ENCODE results near the gene HAPLN1. TPM values are rescaled to one million over a fixed set of nuclear protein-coding genes. Genes with fewer than 3 reads are reported as not detected.

Gene HAPLN1
- total and polyA plus RNA-seq, 10 of the 15 experiments (the other 5 are each of a cell fraction or from before 2014, with no cell fraction given): 0.05 to 0.21 (median 0.17) TPM; not detected in 2

- H3K9me3 ChIP-seq (replicated peaks; ENCODE audit: control insufficient read depth, insufficient read depth, low read length): no peaks in the 10 kb centered on the region
- H3K4me1 ChIP-seq (ENCODE audit: control insufficient read depth, insufficient read depth, low read length): no peaks in the 10 kb centered on the region
- SMC1A ChIA-PET (ENCODE audit: uncharacterized antibody, unreplicated experiment): no interaction called here
- RAD21 ChIA-PET (ENCODE audit: unreplicated experiment): no interaction called here
- H3K27me3 ChIP-seq (replicated peaks in 1 of 2; ENCODE audit: control insufficient read depth in 2 of 2, insufficient read depth in 2 of 2, low read length in 1 of 2): no peaks in the 10 kb centered on the region
- H3K36me3 ChIP-seq (ENCODE audit: control insufficient read depth in 2 of 2, insufficient read depth in 2 of 2, low read length in 1 of 2): no peaks in the 10 kb centered on the region
- H3K4me3 ChIP-seq: no peak overlapping the region
- in situ Hi-C loops (cut with MboI): no loop called here
- no peak overlapping the region for H3K9ac ChIP-seq (ENCODE audit: control insufficient read depth, insufficient read depth, low read length)
- no peak for DNase-seq (ENCODE audit: low read depth, low spot score)
- TF ChIP-seq CEBPB (IDR thresholded peaks at IDR 0.05; ENCODE audit: borderline replicate concordance in 1 of 2, low read depth in 2 of 2, low read length in 2 of 2) (no peak), MYB (IDR thresholded peaks at IDR 0.05; ENCODE audit: borderline replicate concordance, low read depth, low read length) (no peak), IKZF2 (IDR thresholded peaks at IDR 0.05) (no peak), MEF2B (IDR thresholded peaks at IDR 0.05; ENCODE audit: partially characterized antibody, poor library complexity, severe bottlenecking) (no peak), ZNF24 (IDR thresholded peaks at IDR 0.05) (no peak), EED (IDR thresholded peaks at IDR 0.05; ENCODE audit: low read depth) (no peak), IRF5 (IDR thresholded peaks at IDR 0.05; ENCODE audit: borderline replicate concordance) (no peak), HCFC1 (IDR thresholded peaks at IDR 0.05; ENCODE audit: low read length) (no peak), BRCA1 (IDR thresholded peaks at IDR 0.05; ENCODE audit: low read depth, low read length) (no peak), ZZZ3 (IDR thresholded peaks at IDR 0.05; ENCODE audit: control insufficient read depth, insufficient read length, low read depth) (no peak), MEF2A (IDR thresholded peaks at IDR 0.05; ENCODE audit: insufficient read depth, low read depth, low read length) (no peak), RELA (IDR thresholded peaks at IDR 0.05; ENCODE audit: borderline replicate concordance, partially characterized antibody) (no peak), HDAC2 (IDR thresholded peaks at IDR 0.05) (no peak), PML (IDR thresholded peaks at IDR 0.05; ENCODE audit: low read length) (no peak), MXI1 (IDR thresholded peaks at IDR 0.05; ENCODE audit: low read depth, low read length) (no peak), POU2F2 (IDR thresholded peaks at IDR 0.05; ENCODE audit: borderline replicate concordance, low read depth, low read length) (no peak)
- POLR2A ChIA-PET: no interaction called here
- H3K27ac ChIP-seq (ENCODE audit: control insufficient read depth, insufficient read depth): no peak overlapping the region
- intact Hi-C loops (cut with micrococcal nuclease; ENCODE audit: unreplicated experiment): no loop called here
- no peak overlapping the region for H3K4me2 ChIP-seq (ENCODE audit: control insufficient read depth, insufficient read depth)
- CTCF ChIA-PET: no interaction called here
- no peak for ATAC-seq
- no TSS peak for BruUV-seq (replicated peaks)
- FAIRE-seq: no peak
- H3K79me2 ChIP-seq (ENCODE audit: control insufficient read depth, insufficient read depth, low read length): no peaks in the 10 kb centered on the region
- H4K20me1 ChIP-seq (ENCODE audit: control insufficient read depth, insufficient read depth): no peaks in the 10 kb centered on the region
- no peak overlapping the region for H2AFZ ChIP-seq (ENCODE audit: control insufficient read depth, low read depth, low read length)
These were observed 8.7 kb upstream of the HAPLN1 start for GRCh38 chr5:83729362-83729761.

Measured in GM12878 (cell line).